GM19035 (cell line): ENCODE data around the gene LILRB1.
"Not testable (repeated sequence)": the region's sequence is repeated elsewhere in the genome, so short reads cannot be mapped to it uniquely, and the experiment has no call there.

Experiments used
- ATAC-seq: cut with Tn5 transposase; IDR thresholded peaks from one replicate; pipeline ENCODE4 v1.9.1; 2021; ENCODE audit not compliant: unreplicated experiment

LILRB1 gene

GRCh38 chr19:54661846-54662481 is 31.7 kb downstream of the LILRB1 start:
- no peak for ATAC-seq

- ATAC-seq = no peak
These were observed 32.4 kb downstream of the LILRB1 start, which contains the start of gene LILRB4 for GRCh38 chr19:54662730-54663129. Gene LILRB4, plus strand, starts transcription at chr19:54662985. Its CDS starts 49 bp downstream, at chr19:54663034.

DNA sequence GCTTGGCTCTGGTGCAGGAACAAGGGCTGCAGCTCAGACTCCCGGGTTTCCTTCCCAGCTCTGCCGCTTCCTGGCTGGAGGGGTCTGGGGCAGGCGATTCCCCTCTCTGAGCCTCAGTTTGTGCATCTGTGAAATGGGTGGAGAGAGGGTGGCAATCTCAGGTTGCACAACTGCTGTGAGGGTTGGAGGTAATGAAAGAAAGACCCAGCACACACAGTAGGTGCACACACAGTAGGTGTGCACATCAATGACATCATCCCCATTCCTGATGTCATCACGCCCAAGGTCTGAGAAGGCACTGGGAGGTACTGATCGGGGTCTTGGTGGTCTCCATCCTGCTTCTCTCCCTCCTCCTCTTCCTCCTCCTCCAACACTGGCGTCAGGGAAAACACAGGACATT is 35.2 kb downstream of the LILRB1 start:
- ATAC-seq = no peak

DNA sequence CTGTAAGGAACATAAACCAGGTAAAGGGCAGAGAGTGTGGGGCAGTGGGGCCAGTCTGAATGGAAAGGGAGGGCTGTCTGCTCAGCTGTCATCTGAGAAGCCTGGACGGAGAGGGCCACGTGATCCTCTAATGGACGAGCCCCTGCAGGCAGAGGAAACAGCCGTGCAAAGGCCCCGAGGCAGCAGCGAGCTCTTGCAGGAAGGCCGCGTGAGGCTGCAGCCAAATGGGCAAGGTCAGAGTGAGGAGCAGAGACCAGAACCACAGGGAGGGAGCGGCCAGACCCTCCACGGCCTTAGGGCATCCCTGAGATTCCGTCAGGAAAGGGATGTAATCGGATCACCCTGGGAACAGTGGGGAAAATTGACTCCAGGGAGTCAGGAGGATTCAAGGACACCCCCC is 36.9 kb downstream of the LILRB1 start:
- no peak for ATAC-seq

DNA sequence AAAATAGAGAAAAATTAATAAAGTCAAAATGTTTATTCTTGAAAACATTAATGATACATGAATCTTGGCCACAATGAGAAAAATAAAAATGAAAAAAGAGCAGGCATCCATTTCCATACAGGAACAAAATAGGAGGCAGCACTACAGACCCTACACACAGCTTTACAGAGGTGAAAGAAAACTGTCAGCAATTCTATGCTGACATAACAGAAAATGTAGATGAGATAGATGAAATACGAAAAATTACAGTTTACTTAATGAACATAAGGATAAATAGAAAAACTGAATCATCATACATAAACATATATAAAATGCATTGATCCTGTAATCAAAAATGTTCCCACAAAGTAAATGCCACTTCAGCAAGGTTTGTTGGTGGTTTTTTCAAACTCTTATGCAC is 38.1 kb downstream of the LILRB1 start:
- no peak for ATAC-seq

GRCh38 chr19:54670576-54671357 is 40.5 kb downstream of the LILRB1 start:
- no peak for ATAC-seq

DNA sequence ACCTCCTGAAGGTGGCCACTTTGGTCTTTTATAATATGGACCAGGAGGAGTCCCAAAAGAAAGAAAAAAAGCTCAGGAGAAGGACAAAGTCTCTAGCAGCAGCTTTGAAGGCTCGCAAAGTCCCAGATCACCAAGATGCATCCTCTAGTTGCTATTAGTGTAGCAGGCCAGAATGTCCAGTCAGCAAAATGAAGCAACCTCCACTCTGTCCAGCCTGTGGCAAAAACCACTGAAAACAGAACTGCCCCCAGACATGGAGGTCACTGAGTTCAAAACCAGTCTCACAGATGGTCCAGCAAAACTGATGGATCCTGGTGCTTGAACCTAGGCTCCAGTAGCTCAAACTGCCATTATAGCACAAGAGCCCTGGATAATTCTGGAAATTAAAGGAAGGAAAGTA is 42.9 kb downstream of the LILRB1 start:
- ATAC-seq = no peak

DNA sequence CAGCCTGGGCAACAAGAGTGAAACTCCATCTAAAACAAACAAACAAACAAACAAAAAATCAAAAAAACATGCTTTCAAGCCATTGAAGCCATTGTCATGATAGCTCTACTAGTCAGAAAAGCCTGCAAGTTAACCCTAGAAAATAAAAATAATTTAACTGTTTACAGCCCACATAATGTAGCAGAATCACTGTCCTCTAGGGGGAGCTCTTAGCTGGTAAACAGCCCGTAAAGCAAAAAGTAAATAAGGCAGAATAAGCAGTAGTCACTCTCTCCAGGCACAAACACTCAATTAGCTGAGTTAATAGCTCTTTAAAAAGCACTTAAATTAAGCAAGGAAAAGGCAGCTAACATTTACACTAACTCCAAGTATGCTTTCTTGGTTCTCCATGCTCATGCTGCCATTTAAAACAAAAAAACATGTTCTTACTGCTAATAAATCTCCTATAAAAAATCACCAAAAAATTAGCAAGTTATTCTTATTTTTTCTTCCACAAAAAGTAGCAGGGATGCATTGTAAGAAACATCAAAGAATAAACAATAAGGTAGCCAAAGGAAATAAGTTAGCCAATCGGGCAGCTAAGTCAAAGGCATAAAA is 43.8 kb downstream of the LILRB1 start:
- ATAC-seq = no peak

DNA sequence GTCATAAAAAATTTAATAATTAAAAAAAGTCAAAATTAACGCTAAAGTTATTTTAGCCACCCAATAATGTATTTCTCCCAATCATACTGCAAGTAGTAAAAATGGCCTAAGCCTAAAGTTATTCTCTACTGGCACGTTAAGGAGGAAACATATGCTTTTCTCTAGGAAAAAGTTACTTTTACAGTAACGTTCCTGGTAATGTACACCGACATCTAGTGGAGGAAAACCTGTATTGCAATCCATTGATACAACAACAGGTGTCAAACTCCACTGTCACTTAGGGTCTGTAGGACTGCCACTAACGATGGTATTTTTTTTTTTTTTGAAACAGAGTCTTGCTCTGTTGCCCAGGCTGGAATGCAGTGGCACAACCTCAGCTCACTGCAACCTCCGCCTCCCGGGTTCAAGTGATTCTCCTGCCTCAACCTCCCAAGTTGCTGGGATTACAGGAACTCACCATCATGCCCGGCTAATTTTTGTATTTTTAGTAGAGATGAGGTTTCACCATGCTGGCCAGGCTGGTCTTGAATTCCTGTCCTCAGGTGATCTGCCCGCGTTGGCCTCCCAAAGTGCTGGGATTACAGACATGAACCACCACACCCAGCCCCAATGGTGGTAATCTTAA is 46.0 kb downstream of the LILRB1 start:
- ATAC-seq = not testable (repeated sequence)

- no peak for ATAC-seq
These were observed 46.9 kb downstream of the LILRB1 start for GRCh38 chr19:54677217-54677616.

- ATAC-seq = not testable (repeated sequence)
These were observed 51.3 kb downstream of the LILRB1 start for GRCh38 chr19:54681596-54681995.

DNA sequence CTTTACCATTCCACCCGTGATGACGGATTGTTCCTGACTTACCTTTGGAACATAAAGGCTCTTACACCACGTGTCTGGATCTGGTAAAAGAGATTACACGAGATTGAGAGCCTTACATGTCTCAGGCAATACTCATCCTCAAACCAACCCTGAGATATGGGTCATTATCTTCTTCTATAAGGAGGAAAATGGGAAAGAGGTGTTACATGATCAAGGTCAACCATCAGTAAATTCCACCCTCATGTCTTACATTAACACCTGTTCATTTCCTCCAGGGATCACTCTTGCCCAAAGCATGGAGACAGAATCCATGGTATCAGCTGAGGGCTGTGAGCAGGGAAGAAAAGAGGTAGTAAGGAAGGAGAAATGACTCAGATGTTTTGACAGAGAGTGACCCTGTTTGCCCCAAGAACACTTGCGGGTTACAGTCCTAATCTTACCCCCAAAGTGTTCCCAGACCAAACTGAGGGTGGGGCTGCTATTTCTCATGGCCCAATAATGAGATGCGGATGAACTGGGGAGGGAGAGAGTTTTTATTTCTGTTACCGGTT is 52.1 kb downstream of the LILRB1 start:
- no peak for ATAC-seq

- ATAC-seq = no peak
These were observed 54.2 kb downstream of the LILRB1 start for GRCh38 chr19:54684527-54684926.
